A673 (cell line): ENCODE data around the gene CBFA2T3.

Source experiments
- CTCF ChIP-seq: fragments of 300-800, 200-600 bp; sonication (generic); conservative IDR thresholded peaks from 2 replicates; pipeline ENCODE4 v1.5.1; 2017; ENCODE audit warnings: low read depth, mild to moderate bottlenecking, antibody characterized with exemption, low read length, moderate library complexity, mixed read lengths
- EZH2 ChIP-seq: fragments of 200-600 bp; sonication (generic); IDR thresholded peaks from 2 replicates; pipeline ENCODE4 v1.6.1; 2017; ENCODE audit warnings: borderline replicate concordance, low read depth, mild to moderate bottlenecking, mixed read lengths, antibody characterized with exemption, low read length; ENCODE audit not compliant: poor library complexity, severe bottlenecking

GRCh38 chr16:88960516-88960915, 16.5 kb downstream of the CBFA2T3 start:
- no peak for TF ChIP-seq EZH2
- TF ChIP-seq CTCF: no peak
